NT2/D1 (cell line): Measurements from ENCODE around the gene KRTAP4-7.

ENCODE experiments used
- YY1 ChIP-seq: IDR thresholded peaks from 2 replicates; pipeline ENCODE4 v1.6.1; 2011; ENCODE audit not compliant: insufficient read length, insufficient read depth
- ZNF274 ChIP-seq: IDR thresholded peaks from 2 replicates; pipeline ENCODE4 v1.6.1; 2011; ENCODE audit warnings: mild to moderate bottlenecking, low read depth, low read length

DNA sequence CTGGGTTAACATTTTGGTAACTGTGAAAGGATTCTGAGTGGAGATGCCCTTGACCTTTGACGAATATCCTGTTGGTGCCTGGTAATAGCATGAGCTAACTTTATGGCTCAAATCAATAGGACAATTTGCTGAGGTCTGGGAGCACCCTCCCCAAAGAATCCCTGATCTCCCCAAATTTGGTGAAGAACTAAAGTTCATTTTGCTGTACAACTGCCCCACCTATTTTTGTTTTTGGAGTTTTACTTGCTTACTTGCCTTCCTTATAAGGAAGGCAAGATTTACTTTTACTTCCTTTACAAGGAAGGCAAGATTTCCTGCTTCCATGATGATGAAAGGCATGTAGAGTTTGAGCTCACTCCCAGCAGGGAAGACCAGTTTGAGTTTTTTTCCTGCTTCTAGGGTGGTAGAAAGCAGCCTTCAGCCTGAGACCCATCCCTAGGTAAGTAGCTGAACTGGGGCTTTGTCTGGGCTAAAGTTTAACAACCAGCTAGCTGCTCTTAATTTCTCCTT, 24.0 kb downstream of the KRTAP4-7 start:
- TF ChIP-seq YY1: no peak
- no peak for TF ChIP-seq ZNF274
